GM19468 (cell line): ENCODE data around the gene ADAMTS12.
"Not testable (repeated sequence)": the region's sequence is repeated elsewhere in the genome, so short reads cannot be mapped to it uniquely, and the experiment has no call there.

ENCODE experiments used
- ATAC-seq: cut with Tn5 transposase; IDR thresholded peaks from one replicate; pipeline ENCODE4 v1.9.1; 2021; ENCODE audit warnings: mild to moderate bottlenecking, moderate library complexity, moderate number of reproducible peaks; ENCODE audit not compliant: unreplicated experiment; ENCODE audit errors: extremely low read depth

The ADAMTS12 gene

GRCh38 chr5:33905381-33905780 is 13.6 kb upstream of the ADAMTS12 start:
- no peak for ATAC-seq

GRCh38 chr5:33903118-33903517 is 11.3 kb upstream of the ADAMTS12 start:
- ATAC-seq = no peak

- no peak for ATAC-seq
Measured at GRCh38 chr5:33901156-33901555, 9.4 kb upstream of the ADAMTS12 start.

GRCh38 chr5:33894566-33894965 is 2.8 kb upstream of the ADAMTS12 start:
- ATAC-seq = no peak

- no peak for ATAC-seq
Measured at GRCh38 chr5:33892620-33893137, 889 bp upstream of the ADAMTS12 start.

GRCh38 chr5:33891446-33891787 is 373 bp downstream of the ADAMTS12 start:
- ATAC-seq = no peak

- ATAC-seq = no peak
Measured at GRCh38 chr5:33890131-33891032, 1.4 kb downstream of the ADAMTS12 start.

GRCh38 chr5:33888587-33888986 is 3.2 kb downstream of the ADAMTS12 start:
- no peak for ATAC-seq

- ATAC-seq = no peak
Measured at GRCh38 chr5:33887268-33887667, 4.5 kb downstream of the ADAMTS12 start.

GRCh38 chr5:33886283-33886682 is 5.5 kb downstream of the ADAMTS12 start:
- no peak for ATAC-seq

- ATAC-seq = no peak
Measured at GRCh38 chr5:33885679-33886078, 6.1 kb downstream of the ADAMTS12 start.

GRCh38 chr5:33883482-33883881 is 8.3 kb downstream of the ADAMTS12 start:
- ATAC-seq = no peak

GRCh38 chr5:33880319-33880718 is 11.5 kb downstream of the ADAMTS12 start:
- no peak for ATAC-seq

GRCh38 chr5:33877449-33877848 is 14.3 kb downstream of the ADAMTS12 start:
- ATAC-seq = no peak

- ATAC-seq = no peak
Measured at GRCh38 chr5:33867241-33867640, 24.5 kb downstream of the ADAMTS12 start.

GRCh38 chr5:33859177-33859576 is 32.6 kb downstream of the ADAMTS12 start:
- ATAC-seq = not testable (repeated sequence)

- peak; percentile 26 for ATAC-seq
Measured at GRCh38 chr5:33857037-33857436, 34.8 kb downstream of the ADAMTS12 start.

- no peak for ATAC-seq
Measured at GRCh38 chr5:33855396-33855795, 36.4 kb downstream of the ADAMTS12 start.

- ATAC-seq = no peak
Measured at GRCh38 chr5:33854733-33855151, 37.0 kb downstream of the ADAMTS12 start.

- ATAC-seq = no peak
Measured at GRCh38 chr5:33852837-33853236, 39.0 kb downstream of the ADAMTS12 start.

- no peak for ATAC-seq
Measured at GRCh38 chr5:33852319-33852718, 39.5 kb downstream of the ADAMTS12 start.

- ATAC-seq = peak; percentile 89
Measured at GRCh38 chr5:33850100-33850594, 41.6 kb downstream of the ADAMTS12 start.
